GM18526 (cell line): ENCODE results near the gene SPON1.

Source experiments
- POLR2A ChIP-seq: IDR thresholded peaks from 3 replicates; pipeline ENCODE4 v1.6.1; 2011; ENCODE audit not compliant: insufficient read length; ENCODE audit errors: extremely low read depth

Gene SPON1

GRCh38 chr11:14249121-14249963 is 286.8 kb downstream of the SPON1 start:
- no peak for TF ChIP-seq POLR2A

GRCh38 chr11:14251754-14252153 is 289.2 kb downstream of the SPON1 start:
- no peak for TF ChIP-seq POLR2A

GRCh38 chr11:14253421-14253820 is 290.9 kb downstream of the SPON1 start:
- no peak for TF ChIP-seq POLR2A

GRCh38 chr11:14253840-14254239 is 291.3 kb downstream of the SPON1 start:
- no peak for TF ChIP-seq POLR2A

GRCh38 chr11:14254533-14255237 is 292.2 kb downstream of the SPON1 start:
- no peak for TF ChIP-seq POLR2A

GRCh38 chr11:14255238-14255534 is 292.7 kb downstream of the SPON1 start:
- no peak for TF ChIP-seq POLR2A

GRCh38 chr11:14258221-14258935 is 295.9 kb downstream of the SPON1 start:
- TF ChIP-seq POLR2A = no peak

- no peak for TF ChIP-seq POLR2A
Measured at GRCh38 chr11:14259186-14259784, 296.8 kb downstream of the SPON1 start.

GRCh38 chr11:14259878-14260277 is 297.4 kb downstream of the SPON1 start:
- no peak for TF ChIP-seq POLR2A

GRCh38 chr11:14261066-14261465 is 298.5 kb downstream of the SPON1 start:
- no peak for TF ChIP-seq POLR2A

- no peak for TF ChIP-seq POLR2A
Measured at GRCh38 chr11:14262271-14262846, 299.8 kb downstream of the SPON1 start.

- TF ChIP-seq POLR2A = no peak
Measured at GRCh38 chr11:14264966-14265365, 302.4 kb downstream of the SPON1 start.

GRCh38 chr11:14266622-14267021 is 304.1 kb downstream of the SPON1 start:
- no peak for TF ChIP-seq POLR2A

- TF ChIP-seq POLR2A = no peak
Measured at GRCh38 chr11:14267861-14268635, 305.5 kb downstream of the SPON1 start.
